ENCODE results near the gene CDC42BPG.

CDC42BPG gene, protein sequence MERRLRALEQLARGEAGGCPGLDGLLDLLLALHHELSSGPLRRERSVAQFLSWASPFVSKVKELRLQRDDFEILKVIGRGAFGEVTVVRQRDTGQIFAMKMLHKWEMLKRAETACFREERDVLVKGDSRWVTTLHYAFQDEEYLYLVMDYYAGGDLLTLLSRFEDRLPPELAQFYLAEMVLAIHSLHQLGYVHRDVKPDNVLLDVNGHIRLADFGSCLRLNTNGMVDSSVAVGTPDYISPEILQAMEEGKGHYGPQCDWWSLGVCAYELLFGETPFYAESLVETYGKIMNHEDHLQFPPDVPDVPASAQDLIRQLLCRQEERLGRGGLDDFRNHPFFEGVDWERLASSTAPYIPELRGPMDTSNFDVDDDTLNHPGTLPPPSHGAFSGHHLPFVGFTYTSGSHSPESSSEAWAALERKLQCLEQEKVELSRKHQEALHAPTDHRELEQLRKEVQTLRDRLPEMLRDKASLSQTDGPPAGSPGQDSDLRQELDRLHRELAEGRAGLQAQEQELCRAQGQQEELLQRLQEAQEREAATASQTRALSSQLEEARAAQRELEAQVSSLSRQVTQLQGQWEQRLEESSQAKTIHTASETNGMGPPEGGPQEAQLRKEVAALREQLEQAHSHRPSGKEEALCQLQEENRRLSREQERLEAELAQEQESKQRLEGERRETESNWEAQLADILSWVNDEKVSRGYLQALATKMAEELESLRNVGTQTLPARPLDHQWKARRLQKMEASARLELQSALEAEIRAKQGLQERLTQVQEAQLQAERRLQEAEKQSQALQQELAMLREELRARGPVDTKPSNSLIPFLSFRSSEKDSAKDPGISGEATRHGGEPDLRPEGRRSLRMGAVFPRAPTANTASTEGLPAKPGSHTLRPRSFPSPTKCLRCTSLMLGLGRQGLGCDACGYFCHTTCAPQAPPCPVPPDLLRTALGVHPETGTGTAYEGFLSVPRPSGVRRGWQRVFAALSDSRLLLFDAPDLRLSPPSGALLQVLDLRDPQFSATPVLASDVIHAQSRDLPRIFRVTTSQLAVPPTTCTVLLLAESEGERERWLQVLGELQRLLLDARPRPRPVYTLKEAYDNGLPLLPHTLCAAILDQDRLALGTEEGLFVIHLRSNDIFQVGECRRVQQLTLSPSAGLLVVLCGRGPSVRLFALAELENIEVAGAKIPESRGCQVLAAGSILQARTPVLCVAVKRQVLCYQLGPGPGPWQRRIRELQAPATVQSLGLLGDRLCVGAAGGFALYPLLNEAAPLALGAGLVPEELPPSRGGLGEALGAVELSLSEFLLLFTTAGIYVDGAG (N-terminal part only)
- total RNA-seq: 0.39 to 26.6 (median 8.6) reads per million in 3 experiments

DNA sequence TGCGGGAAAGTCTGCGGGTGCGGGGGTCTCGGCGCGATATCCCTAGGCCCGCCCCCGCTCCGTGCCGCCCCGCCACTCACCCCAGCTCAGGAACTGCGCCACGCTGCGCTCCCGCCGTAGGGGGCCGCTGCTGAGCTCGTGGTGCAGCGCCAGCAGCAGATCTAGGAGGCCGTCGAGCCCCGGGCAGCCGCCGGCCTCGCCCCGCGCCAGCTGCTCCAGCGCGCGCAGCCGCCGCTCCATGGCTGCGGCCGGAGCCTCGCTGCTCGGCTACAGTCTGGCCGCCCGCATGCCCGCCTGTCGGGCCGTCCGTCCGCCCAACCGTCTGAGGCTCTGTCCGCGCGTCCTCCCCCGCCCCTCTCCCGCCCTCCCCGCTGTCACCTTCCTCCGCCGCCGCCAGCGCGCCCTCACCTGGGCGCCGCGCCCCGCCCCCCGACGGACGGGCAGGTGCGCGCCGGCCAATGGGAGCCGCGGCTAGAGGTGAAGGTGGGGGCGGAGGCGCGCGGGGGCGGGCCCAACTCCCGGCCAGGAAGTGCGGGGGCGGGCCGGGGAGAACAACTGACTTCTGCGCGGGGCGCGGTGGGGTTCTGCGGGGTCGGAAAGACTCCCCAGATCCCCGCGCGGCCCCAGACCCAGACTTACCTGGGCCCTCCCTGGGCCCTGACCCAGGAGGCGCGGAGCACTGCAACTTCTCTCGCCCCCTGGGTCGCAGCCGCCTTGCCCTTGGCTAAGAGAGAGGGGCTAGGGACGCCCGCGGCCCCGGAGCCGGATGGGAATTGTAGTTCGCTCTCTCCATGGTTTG, at the start of gene CDC42BPG:
CDC42BPG (minus strand) TSS at position 324 of the 799 bp plus-strand sequence; CDS start at position 240, 84 bp downstream.
- peak; percentile 71 for DNase-seq

DNA sequence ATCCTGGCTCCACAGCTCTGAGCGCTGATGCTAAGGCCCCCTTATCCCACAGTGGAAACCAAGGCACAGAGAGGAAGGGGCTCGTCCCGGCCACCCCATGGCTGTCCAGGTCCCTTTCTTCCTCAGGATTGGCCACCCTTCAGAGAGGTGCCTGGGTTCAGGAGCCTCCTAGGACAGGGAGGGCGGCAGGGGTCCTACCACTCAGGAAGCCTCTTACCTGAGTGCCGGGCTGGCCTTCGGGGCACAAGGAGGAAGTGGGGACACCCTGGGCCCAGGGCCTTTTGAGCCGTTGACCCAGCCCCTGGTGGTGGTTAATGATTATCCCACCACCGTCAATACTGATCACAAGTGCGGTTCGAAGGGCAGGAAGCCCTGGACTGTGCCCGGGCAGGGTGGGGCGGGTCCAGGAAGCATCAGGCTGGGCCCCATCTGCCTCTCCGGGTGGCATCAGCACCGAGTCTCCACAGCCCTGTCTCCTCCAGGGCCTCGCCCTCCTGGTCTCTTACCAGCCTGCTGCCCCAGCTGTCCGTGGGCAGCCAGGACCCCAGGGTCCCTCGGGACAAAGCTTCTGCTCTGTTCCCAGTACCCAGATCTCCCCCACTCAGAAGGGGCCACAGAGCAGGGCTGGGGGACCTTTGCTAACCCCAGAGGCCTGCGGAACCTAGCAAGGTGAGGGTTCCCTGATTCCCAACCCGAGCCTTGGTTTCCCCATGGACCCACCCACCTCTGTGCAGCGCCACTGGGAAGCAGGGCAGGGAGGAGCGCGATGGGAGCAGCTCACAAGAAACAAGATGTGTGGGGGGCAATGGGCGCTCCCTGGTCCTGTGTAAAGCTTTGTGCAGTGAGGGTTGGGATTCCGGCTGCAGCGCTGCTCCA, 49.0 kb upstream of the CDC42BPG start:
- no peak for DNase-seq

DNA sequence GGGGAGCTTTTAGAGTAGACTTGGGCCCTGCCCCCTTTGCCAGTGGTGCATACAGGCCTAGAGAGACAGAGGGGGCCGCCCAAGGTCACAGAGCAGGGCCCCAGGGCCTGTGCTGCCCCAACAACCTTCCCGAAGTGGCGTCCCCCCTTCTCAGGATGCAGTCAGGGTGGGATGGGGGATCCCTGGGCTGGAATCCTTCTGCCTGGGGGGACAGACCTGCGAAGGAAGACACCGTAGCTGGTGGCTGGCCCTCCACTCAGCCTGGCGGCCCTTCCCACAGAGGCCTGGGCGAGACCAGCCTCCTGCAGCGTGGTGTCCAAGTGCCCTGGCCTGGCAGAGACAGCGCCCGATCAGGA, 48.4 kb upstream of the CDC42BPG start:
- DNase-seq: no peak

DNA sequence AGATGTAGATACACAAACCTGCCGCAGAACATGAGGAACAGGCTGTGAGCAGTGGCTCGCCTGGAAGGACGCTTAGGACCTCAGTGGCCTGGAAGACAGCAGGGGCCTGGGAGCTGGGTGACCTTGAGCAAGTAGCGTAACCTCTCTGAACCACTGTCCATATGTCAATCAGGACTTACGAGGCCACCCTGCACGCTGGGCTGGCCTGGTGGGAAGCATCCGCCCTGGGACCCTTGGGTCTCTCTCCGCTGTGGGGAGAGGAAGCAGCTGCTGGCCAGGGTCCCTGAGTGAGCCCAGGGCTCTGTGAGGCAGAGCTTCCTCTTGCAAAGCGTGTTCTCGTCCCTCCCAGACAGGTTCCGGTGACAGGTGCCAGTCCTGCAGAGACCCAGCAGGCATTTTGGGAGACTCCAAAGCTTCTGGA, 48.0 kb upstream of the CDC42BPG start:
- no peak for DNase-seq

DNA sequence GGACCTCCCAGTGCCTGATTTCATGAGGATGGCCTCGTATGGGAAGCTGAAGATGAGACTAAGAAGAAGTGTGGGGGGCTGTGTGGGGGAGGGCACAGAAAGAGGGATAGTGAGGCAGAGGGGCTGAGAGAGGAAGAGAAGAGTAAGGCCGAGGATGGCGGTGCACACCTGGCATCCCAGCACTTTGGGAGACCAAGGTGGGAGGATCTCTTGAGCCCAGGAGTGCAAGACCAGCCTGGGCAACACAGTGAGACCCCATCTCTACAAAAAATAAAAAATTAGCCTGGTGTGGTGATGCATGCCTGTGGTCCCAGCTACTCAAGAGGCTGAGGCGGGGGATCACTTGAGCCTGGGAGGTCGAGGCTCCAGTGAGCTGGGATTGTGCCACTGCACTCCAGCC, 47.4 kb upstream of the CDC42BPG start:
- no peak for DNase-seq

DNA sequence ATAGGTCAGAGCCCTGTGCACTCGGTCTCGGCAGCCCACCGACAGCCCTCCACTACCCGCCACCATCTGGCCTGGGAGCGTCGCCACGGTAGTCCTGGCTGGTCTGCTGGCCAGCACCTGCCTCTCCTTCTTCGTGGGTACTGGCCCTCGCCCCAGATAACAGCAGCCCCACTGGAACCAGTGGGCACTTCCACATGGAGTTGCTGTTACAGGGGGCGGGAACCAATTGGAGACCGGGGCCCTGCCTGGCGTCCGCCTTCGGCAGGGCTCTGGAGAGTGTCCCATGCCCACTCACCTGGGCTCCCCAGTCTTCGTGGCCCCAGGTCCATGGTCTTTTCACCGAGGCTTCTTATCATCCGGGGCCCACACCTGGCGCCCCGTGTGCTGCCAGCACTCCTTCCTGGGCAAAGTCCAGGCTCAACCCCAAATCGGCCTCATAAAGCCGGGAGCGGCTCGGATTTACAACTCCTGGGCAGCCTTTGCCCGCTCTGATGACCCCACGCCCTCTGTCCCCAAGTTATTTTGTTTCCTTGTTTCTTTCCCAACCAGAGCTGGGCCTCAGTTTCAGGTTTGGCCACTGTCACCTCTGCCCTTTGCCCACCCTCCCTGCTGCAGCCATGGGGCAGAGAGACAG, 46.9 kb upstream of the CDC42BPG start:
- DNase-seq: no peak

DNA sequence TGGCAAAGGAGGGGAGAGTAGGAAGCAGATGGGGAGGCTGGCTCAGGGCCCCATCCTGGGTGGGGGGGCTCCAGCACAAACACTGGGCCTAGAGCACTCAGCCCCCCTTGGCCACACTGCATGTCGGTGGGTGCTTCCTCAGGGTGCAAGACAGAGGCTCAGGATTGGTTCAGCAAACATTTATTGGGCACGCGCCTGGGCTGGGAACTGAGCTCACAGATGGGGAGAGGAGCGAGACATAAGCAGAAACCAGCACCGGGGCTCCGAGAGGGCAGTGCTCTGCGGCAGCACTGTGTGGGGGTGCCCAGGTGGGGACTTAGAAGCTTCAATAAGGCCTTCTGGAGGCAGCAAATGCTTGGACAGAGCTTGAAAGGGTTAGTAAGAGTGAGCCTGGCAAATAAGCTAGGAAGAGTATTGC, 46.1 kb upstream of the CDC42BPG start:
- DNase-seq: no peak

DNA sequence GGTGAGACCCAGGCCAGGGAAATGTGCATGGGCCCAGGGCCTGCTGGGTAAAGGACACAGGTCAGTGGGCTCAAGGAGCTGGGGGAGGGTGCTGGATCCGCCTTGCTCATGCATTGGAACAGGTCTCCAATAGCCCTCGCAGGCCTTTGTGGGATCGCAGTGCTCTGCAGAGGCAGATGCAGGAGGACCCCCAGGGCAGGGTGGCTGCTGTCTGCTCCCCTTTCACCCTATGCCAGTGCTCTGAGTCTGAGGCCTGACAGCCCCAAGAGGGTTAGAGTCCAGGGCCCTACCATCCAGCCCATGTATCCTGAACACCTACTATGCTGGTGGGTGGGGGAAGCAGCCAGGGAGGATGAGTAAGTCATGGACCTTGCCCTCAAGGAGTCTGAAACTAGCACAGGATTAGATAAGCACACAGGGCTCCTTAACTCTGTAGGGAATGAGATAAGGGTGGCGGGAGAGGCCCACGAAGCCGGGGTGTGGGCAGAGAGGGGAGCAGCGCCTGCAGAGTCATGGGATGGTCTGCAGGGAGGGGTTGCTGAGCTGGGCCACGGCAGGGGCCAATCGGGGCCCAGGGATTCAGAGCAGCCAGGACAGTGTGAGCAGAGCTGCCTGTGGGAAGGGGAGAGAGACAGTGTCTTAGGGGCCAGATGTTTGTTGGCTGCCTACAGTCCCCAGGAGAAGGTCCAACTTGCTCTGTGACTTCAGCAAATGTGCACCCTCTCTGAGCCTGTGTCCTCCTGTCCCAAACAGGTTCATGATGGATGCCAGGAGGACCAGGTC, 44.5 kb upstream of the CDC42BPG start:
- no peak for DNase-seq

DNA sequence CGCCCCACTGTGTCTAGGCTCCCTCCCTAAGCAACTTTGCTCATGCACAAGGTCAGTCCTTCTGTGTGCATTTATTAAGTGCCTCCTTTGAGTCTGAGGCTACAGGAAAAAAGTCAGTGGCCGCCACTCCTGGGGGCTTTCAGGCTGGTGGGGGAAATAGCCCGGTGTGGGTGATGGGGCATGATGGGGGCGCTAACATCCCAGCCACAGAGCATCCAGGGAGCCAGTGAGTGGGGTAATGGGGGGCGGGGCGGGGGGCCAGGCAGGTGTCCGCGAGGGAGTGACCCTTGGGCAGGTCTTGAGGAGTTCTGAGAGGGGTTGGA, 43.9 kb upstream of the CDC42BPG start:
- DNase-seq: no peak

DNA sequence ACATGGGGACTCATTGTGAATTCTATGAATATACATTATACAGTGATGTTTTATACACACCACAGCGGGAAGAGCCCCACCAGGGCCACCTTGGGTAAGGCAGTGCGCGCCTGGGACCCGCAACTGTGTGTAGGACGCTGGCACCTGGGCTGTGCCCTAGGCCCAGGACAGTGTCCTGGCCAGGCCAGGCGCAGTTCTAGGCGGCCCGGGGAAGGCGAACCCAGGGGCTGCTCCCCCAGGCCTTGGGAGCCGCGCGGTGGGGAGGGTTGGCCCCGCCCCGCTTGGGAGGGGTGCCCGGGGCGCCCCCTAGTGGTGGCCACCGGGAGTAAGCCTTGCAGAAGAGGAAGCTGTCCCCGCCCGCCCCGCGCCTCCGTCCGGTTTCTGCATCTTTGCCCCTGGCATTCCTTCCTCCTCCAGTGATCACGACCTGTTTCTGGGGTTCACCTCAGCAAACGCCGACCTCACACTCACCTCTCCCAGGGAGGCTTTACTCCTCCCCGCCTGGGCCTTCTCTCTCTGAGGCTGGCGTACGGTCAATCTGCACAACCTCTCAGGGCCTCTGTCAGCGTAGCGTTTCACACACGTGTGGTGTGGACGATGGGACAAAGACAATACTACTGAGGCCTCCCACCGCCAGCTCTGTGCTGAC, 43.4 kb upstream of the CDC42BPG start:
- DNase-seq: peak; percentile 79

DNA sequence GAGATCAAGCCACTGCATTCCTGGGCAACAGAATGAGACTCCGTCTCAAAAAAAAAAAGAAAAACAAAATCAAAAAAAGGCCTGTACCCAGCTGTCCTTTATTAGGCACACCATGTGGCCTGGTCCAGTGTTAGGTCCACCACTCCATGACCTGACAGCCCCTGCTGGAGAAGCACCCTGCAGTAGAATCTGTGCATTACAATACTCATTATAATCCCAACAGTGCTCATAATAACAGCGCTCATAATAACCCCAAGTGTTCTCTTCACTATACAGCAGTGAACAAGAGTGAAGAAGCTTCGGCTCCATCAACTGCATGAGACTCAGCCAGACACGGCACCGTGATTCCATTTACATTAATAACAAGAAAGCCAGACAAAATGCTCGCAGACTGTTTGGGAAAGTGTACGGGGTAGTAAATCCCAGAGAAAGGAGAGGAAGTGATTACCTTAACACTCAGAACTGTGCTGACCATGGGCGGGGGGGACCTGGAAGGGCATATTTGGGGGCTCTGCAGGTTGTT, 42.8 kb upstream of the CDC42BPG start:
- no peak for DNase-seq

DNA sequence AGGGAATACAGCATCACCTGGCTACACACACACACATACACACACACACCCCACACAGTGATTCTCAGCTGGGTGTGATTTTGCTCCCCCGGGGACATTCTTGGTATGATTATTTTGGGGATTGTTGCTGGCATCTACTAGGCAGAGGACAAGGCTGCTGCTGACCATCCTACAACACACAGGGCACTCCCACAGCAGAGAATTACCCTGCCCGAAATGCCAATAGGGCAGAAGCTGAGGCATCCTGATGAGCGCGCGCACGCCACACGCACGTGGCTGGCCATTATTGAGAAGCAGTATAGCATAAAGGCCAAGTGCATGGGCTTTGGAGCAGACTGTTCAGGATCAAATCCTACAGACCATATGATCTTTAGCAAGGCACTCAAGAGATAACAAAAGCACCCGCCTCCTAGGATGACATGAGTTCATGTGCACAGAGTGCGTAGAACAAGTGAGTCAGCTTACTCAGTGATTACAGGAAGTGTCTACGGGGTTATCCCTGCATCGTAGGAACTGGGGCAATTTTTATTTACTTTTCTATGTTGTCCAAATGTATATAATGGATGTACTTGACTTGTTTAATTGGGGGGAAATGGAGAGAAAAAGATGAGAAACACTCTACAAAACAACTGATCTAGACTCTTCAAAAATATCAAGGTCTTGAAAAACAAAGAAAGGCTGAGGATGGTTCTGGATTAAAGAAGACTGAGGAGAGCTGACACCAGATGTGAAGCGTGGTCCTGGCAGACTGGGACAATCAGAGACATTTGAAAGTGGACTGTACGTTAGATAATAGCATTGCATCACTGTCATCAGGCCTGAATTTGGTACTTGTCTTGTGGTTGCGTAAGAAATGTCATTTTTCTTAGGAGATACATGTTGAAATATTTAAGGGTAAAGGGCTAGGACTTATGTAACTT, 41.2 kb upstream of the CDC42BPG start:
- peak; percentile 53 for DNase-seq

DNA sequence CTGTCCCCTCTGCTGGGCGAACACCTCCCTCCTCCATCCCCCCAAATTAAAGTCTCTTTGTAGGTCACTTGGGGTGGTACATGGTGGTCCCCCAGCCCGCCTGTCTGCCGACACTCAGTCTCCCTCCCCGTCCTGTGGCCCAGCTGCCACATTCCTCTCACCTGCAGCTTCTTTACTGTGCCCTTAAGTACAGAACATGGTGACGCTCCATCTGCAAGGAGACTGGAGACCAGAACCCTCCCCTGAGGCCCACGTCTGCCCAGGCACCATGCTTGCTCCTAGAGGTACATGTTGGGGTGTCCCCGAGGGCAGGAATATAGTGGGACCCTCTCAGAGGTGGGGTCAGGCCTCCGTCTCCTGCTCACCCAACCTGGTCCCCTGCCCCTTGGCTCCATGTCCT, 39.6 kb upstream of the CDC42BPG start:
- DNase-seq: no peak

DNA sequence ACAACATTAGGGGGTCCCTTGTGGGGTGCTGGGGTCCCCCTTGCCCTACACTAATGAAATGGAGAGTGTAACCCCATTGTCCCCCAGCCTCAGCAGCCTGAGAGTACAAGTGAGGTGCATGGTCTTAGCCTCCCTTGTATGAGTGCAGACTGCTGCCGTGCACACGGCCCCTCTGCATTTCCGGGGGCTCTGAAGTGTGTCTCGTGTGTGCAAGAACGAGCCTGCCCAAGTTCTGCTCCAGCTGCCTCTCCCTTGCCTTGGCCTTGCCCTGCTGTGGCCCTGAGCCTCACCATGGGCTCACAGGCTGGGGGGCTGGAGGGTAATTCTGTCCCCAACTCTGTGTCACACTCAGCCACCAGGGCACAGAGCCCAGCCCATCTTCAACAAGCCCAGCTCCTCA, 39.1 kb upstream of the CDC42BPG start:
- no peak for DNase-seq

DNA sequence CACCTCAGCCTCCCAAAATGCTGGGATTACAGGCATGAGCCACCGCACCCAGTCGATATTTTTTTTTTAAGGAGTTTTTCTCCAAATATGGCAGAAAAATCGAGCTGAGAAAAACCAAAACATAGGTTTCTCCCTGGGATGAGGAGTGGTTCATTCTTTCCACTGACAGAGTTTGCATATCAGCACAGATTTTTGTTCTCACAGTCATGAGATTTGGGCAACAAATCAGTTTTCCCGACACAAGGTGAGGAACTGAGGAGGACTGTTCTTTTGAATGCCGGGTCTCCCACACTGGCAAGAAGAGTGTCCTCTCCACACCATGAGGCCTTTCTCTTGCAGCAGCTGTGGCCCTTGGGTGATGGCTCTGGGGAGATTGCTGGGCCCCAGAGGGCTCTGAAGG, 37.8 kb upstream of the CDC42BPG start:
- DNase-seq: no peak

DNA sequence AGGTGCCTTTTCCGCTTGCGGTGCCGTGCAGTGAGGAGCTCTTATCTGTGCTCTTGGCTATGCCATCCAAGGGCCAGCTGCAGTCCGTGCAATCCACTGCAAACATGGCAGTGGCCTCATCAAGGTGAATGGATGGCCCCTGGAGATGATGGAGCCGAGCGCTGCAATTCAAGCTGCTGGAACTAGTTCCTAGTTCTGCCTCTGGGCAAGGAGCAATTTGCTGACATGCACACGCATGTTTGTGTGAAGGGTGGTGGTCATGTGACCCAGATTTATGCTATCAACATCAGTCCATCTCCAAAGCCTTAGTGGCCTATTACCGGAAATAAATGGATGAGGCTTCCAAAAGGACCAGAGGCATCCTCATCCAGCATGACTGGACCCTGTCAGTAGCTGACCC, 37.0 kb upstream of the CDC42BPG start:
- DNase-seq: no peak

DNA sequence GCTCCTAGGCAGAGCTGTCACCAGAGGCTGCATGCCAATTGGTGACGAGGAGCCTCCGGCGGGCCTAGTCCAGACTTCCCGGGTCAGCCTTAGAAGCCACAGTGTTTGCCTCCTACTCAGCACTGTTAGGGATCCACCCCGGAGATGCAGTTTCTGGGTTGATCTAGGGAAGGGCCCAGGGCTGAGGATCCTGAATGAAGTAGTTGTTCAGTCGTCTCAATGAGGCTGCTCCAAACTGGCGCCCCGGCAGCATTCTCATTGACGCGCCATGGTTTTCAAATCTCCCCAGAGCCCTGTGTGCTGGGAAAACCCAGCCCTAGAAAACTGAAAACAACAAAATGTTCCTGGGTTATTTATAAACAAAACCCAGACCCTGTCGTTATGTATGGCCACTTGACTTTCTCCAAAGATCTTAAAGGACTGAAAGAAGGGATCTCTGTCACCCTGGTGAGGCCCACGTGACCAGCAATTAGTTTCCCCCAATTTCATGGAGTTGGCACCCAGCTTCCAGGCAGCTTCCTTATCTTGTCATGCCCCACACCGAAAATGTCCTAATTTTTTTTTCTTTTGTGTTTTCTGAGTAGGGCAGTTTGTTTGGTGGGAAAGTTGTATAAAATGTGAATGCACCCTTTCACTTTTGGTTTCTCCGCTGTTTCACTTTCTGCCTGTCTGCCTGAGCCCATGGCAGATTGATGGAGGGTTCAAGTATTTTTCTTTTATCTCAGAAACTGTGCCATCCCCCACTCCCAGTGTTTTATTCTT, 36.0 kb upstream of the CDC42BPG start:
- DNase-seq: peak; percentile 50

Measured in central memory CD4-positive, alpha-beta T cell (primary cell).